Endothelial cell (in vitro differentiated cells): ENCODE results near the gene ERG. TPM values are rescaled to one million over a fixed set of nuclear protein-coding genes. Genes with fewer than 3 reads are reported as not detected.

Source experiments
- DNase-seq: peaks from one replicate; pipeline ENCODE4 v3.0.0; 2021; ENCODE audit warnings: low spot score
- H3K27ac Mint-ChIP-seq: one replicate; pipeline ENCODE4 v1.8.0; 2021; ENCODE audit warnings: mixed read lengths, inconsistent platforms; ENCODE audit not compliant: unreplicated experiment
- H3K27me3 Mint-ChIP-seq: one replicate; pipeline ENCODE4 v1.8.0; 2021; ENCODE audit warnings: mild to moderate bottlenecking, moderate library complexity, mixed read lengths, inconsistent platforms; ENCODE audit not compliant: unreplicated experiment
- H3K36me3 Mint-ChIP-seq: one replicate; pipeline ENCODE4 v1.8.0; 2021; ENCODE audit warnings: mild to moderate bottlenecking, low read depth, mixed read lengths, inconsistent platforms; ENCODE audit not compliant: unreplicated experiment
- H3K4me1 Mint-ChIP-seq: one replicate; pipeline ENCODE4 v1.8.0; 2021; ENCODE audit warnings: mild to moderate bottlenecking, mixed read lengths, inconsistent platforms; ENCODE audit not compliant: unreplicated experiment
- H3K4me3 Mint-ChIP-seq: one replicate; pipeline ENCODE4 v1.8.0; 2021; ENCODE audit warnings: mild to moderate bottlenecking, mixed read lengths, inconsistent platforms; ENCODE audit not compliant: unreplicated experiment
- H3K9me3 Mint-ChIP-seq: one replicate; pipeline ENCODE4 v1.8.0; 2021; ENCODE audit warnings: mixed read lengths, inconsistent platforms; ENCODE audit not compliant: unreplicated experiment
- CTCF ChIP-seq: fragments of 200-600 bp; sonication (generic); IDR thresholded peaks from one replicate; pipeline ENCODE4 v1.5.0; 2021; ENCODE audit warnings: antibody characterized with exemption; ENCODE audit not compliant: unreplicated experiment
- total RNA-seq: library from RNA; stranded (reverse); fragmentation: NEBNext Ultra II Directional; extraction: Animal tissue kit (Norgen Biotek cat#: 25700); gene quantifications from one replicate; pipeline ENCODE4 v1.2.1, GENCODE V29; 2021; ENCODE audit not compliant: unreplicated experiment

ERG gene
- total RNA-seq, 1 donor from 2014 or later, result 133 TPM

- DNase-seq, result no peak
- TF ChIP-seq CTCF, result no peak
- Mint-ChIP-seq H3K4me1 (no peaks in the 10 kb centered on the region), H3K9me3 (no peaks in the 10 kb centered on the region), H3K27me3 (no peaks in the 10 kb centered on the region), H3K36me3 (no peaks in the 10 kb centered on the region), H3K27ac (no peak overlapping the region), H3K4me3 (no peak overlapping the region)
Observed at GRCh38 chr21:38524168-38525153, 26.2 kb upstream of the ERG start.

GRCh38 chr21:38520511-38520910 lies 22.2 kb upstream of the ERG start:
- H3K27me3 Mint-ChIP-seq, result no peaks in the 10 kb centered on the region
- H3K36me3 Mint-ChIP-seq, result no peaks in the 10 kb centered on the region

GRCh38 chr21:38511662-38512243 lies 13.5 kb upstream of the ERG start:
- TF ChIP-seq CTCF, result no peak
- DNase-seq, result no peak
- H3K9me3 Mint-ChIP-seq, result no peaks in the 10 kb centered on the region
- H3K4me1 Mint-ChIP-seq, result peaks cover 9% of the 10 kb centered on the region
- H3K27me3 Mint-ChIP-seq, result no peaks in the 10 kb centered on the region
- H3K36me3 Mint-ChIP-seq, result no peaks in the 10 kb centered on the region
- H3K27ac Mint-ChIP-seq, result no peak overlapping the region
- H3K4me3 Mint-ChIP-seq, result no peak overlapping the region

More at GRCh38 chr21:38520511-38520910, 22.2 kb upstream of the ERG start:
- no peak for TF ChIP-seq CTCF
- Mint-ChIP-seq H3K4me1 (no peaks in the 10 kb centered on the region), H3K4me3 (no peak overlapping the region), H3K9me3 (no peaks in the 10 kb centered on the region), H3K27ac (no peak overlapping the region)
- no peak for DNase-seq

GRCh38 chr21:38511198-38511597 lies 12.9 kb upstream of the ERG start:
- H3K36me3 Mint-ChIP-seq, result no peaks in the 10 kb centered on the region
- TF ChIP-seq CTCF, result no peak
- no peak overlapping the region for H3K27ac Mint-ChIP-seq
- no peaks in the 10 kb centered on the region for H3K9me3 Mint-ChIP-seq
- DNase-seq, result no peak
- no peak overlapping the region for H3K4me3 Mint-ChIP-seq
- peaks cover 12% of the 10 kb centered on the region for H3K4me1 Mint-ChIP-seq
- H3K27me3 Mint-ChIP-seq, result no peaks in the 10 kb centered on the region
